Stimulated activated CD4-positive, alpha-beta T cell treated with anti-CD3 and anti-CD28 coated beads, TNF-alpha, amount 100 ng/mL, for 48 hours (primary cell): ENCODE measurements around the gene ARHGAP18.
"Not testable (repeated sequence)": the region's sequence is repeated elsewhere in the genome, so short reads cannot be mapped to it uniquely, and the experiment has no call there.

Source experiments
- DNase-seq, 3 donors: peaks; one replicate each; pipeline ENCODE4 v3.0.0-alpha.2; 2020; ENCODE audit warnings: low read depth in 3 of 3

Gene ARHGAP18

DNA sequence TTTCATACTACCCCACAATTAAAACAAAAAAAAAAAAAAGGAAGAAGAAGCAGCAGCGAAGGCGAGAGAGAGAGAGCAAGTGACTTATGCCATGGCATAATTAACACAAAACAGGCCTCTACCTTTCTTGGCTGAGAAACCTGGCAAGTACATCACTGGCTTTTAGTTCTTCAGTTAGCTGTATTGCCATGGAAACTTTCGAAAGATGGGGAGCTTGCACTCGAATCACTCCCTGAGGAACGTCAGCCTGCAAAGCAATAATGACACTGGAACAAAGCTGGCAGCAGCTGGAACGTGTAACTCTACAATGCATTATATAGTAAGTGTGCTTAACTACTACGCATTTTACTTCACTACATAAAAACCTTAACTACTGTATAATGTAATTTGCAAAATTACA is 126.1 kb downstream of the ARHGAP18 start:
- no peak for DNase-seq

- DNase-seq, result no peak
Observed at GRCh38 chr6:129578315-129578714, 131.7 kb downstream of the ARHGAP18 start.

DNA sequence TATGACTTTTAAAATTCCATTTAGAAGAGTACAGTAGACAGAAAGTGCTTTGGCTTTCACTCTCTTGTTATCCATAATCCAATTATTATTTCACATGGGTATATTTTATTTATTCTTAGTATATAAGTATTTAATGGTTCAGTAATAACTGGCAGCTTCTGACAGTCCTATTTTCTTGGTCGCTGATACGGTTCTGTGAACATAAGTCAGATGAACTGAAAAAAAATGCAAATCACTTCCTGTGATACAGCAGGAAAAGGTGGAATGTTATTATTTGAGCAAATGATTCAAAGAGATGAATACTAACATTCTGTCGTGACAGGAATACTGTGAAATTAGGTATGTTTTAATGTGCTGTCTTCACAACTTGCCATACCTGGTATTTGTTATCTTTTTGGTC is 132.3 kb downstream of the ARHGAP18 start:
- DNase-seq, result no peak

DNA sequence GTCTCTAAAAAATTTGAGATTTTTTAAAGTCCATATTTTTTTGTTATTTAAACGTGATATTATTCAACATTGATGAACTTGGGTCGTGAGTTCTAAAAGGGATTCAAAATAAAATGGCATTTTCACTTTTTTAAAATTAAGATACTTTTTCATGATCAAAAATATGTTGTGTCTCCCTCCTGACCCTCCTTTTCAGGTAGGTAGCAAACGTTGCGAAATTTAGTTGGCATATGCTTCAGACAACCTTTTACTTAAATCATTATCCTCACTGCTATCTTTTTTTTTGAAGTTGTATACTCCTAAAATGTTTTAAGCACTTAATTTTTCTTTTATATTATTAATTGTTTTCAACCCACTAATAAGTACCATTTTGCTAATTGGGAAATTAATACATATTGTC is 133.5 kb downstream of the ARHGAP18 start:
- DNase-seq, result no peak

- DNase-seq, result no peak
Observed at GRCh38 chr6:129575378-129576118, 134.4 kb downstream of the ARHGAP18 start.

GRCh38 chr6:129574605-129575004 is 135.4 kb downstream of the ARHGAP18 start:
- not testable (repeated sequence) for DNase-seq

GRCh38 chr6:129570929-129571328 is 139.0 kb downstream of the ARHGAP18 start:
- DNase-seq, result not testable (repeated sequence)

- DNase-seq, result no peak
Observed at GRCh38 chr6:129568015-129568414, 142.0 kb downstream of the ARHGAP18 start.

DNA sequence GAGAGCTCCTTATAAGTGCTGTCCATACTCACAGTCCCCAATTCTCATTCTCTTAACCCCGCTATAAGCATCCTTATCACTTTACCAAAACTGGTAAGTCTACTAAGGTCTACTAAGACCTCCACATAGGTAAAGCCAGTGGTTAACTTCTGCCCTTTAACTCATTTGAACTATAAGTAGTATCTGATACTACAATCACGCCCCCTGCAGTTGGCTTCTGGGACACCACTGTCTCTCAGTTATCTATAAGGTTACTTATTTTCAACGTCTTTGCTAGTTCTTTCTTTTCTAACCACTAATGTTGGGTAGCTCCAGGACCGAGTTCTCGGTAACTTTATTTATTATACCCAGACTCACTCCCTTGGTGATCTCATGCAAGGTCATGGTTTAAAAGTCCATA is 142.6 kb downstream of the ARHGAP18 start:
- DNase-seq, result peak; percentile 4 to 33 (median 4)

DNA sequence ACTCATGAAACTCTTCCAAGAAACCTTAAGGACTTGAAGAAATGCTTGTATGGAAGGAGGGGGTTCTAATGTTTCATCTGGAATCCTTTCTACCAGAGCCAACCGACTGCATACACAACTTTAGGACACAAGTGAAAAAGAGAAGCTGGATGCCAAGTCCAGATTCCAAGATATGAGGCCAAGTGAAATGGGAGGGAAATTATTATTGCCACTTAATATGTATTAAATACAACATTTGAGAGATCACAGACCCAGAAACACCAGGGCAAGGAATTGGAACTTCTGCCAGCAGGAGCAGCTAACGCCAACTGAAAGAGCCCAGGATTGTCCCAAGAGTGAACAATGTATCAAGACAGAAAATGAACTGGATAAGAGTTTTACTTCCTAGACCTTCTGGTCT is 144.2 kb downstream of the ARHGAP18 start:
- DNase-seq, result no peak

- no peak for DNase-seq
Observed at GRCh38 chr6:129565366-129565765, 144.6 kb downstream of the ARHGAP18 start.

GRCh38 chr6:129558248-129558647 is 151.7 kb downstream of the ARHGAP18 start:
- DNase-seq, result no peak

GRCh38 chr6:129555206-129555832 is 154.7 kb downstream of the ARHGAP18 start:
- DNase-seq, result no peak

DNA sequence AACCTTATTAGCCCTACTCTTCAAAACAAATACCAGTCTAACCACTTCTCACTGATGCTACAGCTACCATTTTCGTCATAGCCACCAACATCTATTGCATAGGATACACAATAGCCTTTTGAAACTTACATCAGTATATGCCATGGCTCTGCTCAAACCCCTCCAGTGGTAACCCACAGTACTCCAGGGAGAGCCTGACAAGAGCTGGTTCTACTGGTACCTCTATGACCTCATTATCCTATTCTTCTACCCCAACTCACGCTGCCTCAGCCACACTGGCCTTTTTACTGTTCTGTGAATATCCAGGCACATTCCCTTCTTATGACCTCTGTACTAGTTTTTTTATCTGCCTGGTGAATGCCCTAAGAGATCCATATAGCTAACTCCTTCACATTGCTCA is 157.6 kb downstream of the ARHGAP18 start:
- no peak for DNase-seq

DNA sequence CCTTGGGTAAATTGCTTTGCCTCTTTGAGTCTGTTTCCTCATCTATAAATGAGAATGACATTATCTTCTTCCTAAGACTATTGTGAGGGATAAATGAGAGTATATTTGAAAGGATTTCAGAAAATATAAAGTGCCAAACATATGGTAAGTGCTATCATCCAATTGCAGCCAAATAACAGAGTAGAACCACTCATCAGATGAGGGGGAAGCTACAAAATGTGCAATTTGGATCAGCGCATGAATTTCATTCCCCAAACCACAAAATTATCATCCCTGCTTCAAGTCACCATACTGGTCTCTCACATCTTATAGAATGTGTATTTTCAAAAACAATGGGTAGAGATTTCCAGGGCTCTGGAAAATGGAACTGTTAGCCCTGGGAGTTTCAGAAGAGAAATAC is 158.5 kb downstream of the ARHGAP18 start:
- no peak for DNase-seq

GRCh38 chr6:129546702-129547101 is 163.3 kb downstream of the ARHGAP18 start:
- no peak for DNase-seq

- DNase-seq, result no peak
Observed at GRCh38 chr6:129544892-129545612, 164.9 kb downstream of the ARHGAP18 start.

GRCh38 chr6:129543981-129544380 is 166.0 kb downstream of the ARHGAP18 start:
- no peak for DNase-seq

DNA sequence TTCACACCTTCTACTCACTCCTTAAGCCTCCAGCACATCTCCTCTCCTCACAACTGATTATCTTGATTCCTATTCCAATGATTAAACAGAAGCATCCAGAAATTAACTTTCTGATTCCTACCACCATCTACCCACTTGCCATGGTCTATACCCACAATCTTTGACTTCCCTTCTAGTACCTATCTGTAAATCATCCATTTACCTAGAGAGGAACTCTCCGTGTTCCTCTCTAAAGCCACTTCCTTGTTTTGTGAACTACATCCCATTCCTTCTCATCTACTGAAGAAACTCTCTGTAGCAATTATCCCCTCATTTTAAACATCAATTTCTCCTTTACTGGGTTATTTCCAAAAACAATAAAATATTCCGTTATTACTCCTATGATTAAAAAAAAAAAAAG is 167.3 kb downstream of the ARHGAP18 start:
- no peak for DNase-seq

- DNase-seq, result no peak
Observed at GRCh38 chr6:129539032-129539431, 170.9 kb downstream of the ARHGAP18 start.

DNA sequence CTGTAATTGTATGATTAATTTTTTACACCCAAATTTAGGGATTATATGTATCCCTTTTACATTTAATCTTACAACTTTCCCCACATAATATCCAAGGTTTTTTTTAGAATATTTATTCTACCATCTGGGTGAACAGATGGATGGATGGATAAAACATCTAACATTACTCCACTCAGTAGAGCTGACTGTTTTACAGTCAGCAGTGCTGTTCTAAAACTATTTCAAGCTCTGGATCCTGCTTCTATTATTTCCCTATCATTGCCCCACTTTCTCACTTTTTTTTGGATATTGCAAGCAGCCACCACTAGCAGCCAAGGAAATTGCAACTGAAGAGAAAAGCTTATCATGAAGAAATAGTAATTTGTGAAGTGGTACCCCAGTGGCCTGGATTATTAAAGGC is 173.7 kb downstream of the ARHGAP18 start:
- DNase-seq, result no peak

DNA sequence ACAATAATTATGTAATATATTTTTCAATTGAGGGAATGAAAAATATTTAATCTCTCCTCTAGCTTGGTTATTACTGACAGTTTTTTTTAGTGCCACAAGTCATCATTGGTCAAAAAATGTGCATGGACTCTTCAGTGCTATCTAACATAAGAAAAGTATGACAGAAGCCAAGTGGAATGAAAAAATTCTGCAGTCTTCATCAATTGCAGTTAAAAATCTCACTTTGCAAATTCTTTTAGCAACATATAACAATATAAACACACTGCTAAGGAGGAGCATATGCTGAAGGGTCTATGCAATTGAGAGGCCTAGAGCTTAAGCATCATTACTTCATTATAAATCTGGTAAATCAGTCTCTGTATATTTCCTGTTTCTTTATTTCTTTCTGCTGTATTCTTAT is 175.1 kb downstream of the ARHGAP18 start:
- no peak for DNase-seq
